ENCODE data around the gene ADAMTS7. TPM values are rescaled to one million over a fixed set of nuclear protein-coding genes. Genes with fewer than 3 reads are reported as not detected.
"Not testable (repeated sequence)": the region's sequence is repeated elsewhere in the genome, so short reads cannot be mapped to it uniquely, and the experiment has no call there.

The ADAMTS7 gene
- total and polyA plus RNA-seq, 2 donors (not counting 3 experiments of a cell fraction or from before 2014, with no cell fraction given) = 49.6 to 64.7 TPM

- H3K4me1 ChIP-seq (ENCODE audit: control insufficient read depth, extremely low read depth, insufficient read depth, low read length) = peaks cover 13% of the 10 kb centered on the region
- FAIRE-seq = no peak
- no peak overlapping the region for H3K9ac ChIP-seq (replicated peaks; ENCODE audit: extremely low read depth, insufficient read depth, low read length)
- DNase-seq (ENCODE audit: low read depth, low spot score) = no peak
- no peak overlapping the region for H3K4me3 ChIP-seq (replicated peaks in 1 of 3; ENCODE audit: insufficient read depth in 1 of 3, low read depth in 1 of 3, low read length in 3 of 3)
- H2AFZ ChIP-seq (ENCODE audit: low read depth, low read length) = no peak overlapping the region
- no peaks in the 10 kb centered on the region for H3K79me2 ChIP-seq (ENCODE audit: control insufficient read depth, insufficient read depth, low read length)
- H3K9me3 ChIP-seq (replicated peaks; ENCODE audit: control insufficient read depth, insufficient read depth, low read length) = no peaks in the 10 kb centered on the region
- no peaks in the 10 kb centered on the region for H3K36me3 ChIP-seq (ENCODE audit: control insufficient read depth in 2 of 2, extremely low read depth in 1 of 2, insufficient read depth in 2 of 2, low read length in 2 of 2)
- dilution Hi-C loops (cut with MboI; ENCODE audit: extremely low pct_ligation_motif_present, low sequenced_read_pairs) (no loop called here), intact Hi-C loops (cut with micrococcal nuclease) (no loop called here)
- no peaks in the 10 kb centered on the region for H4K20me1 ChIP-seq (replicated peaks; ENCODE audit: control insufficient read depth, extremely low read depth, insufficient read depth, low read length)
- ChIA-PET CTCF (interaction anchor here (1.2 kb wide), 1 partner anchor 15 kb away, joined by 3 read pairs; no protein-coding TSS in a partner anchor), POLR2A (no interaction called here)
- TF ChIP-seq GATA2 (IDR thresholded peaks at IDR 0.05; ENCODE audit: insufficient read depth, insufficient read length, low read depth, low read length) (no peak), EZH2 (IDR thresholded peaks at IDR 0.05; ENCODE audit: borderline replicate concordance, low read depth, low read length, severe bottlenecking) (no peak), CTCF (IDR thresholded peaks at IDR 0.05; ENCODE audit: extremely low read depth in 1 of 2, insufficient read depth in 1 of 2, low read depth in 1 of 2, low read length in 2 of 2) (no peak)
- no peaks in the 10 kb centered on the region for H3K27me3 ChIP-seq (ENCODE audit: control insufficient read depth in 2 of 2, insufficient read depth in 2 of 2, low read length in 2 of 2)
- no peak overlapping the region for H3K27ac ChIP-seq (ENCODE audit: insufficient read depth, low read depth, low read length)
- H3K4me2 ChIP-seq (ENCODE audit: insufficient read depth, low read length) = no peak overlapping the region
- no TSS peak for BruUV-seq (replicated peaks)
- H3K9me1 ChIP-seq (replicated peaks; ENCODE audit: control insufficient read depth, extremely low read depth, insufficient read depth, low read length) = no peaks in the 10 kb centered on the region
Observed at GRCh38 chr15:78766041-78766440, 45.2 kb downstream of the ADAMTS7 start.

GRCh38 chr15:78765154-78765860, 46.0 kb downstream of the ADAMTS7 start:
- intact Hi-C loops (cut with micrococcal nuclease); H3K4me2 ChIP-seq (ENCODE audit: insufficient read depth, low read length); dilution Hi-C loops (cut with MboI; ENCODE audit: extremely low pct_ligation_motif_present, low sequenced_read_pairs); BruUV-seq (replicated peaks); DNase-seq (ENCODE audit: low read depth, low spot score); H3K27ac ChIP-seq (ENCODE audit: insufficient read depth, low read depth, low read length); POLR2A ChIA-PET; H3K27me3 ChIP-seq (ENCODE audit: control insufficient read depth in 2 of 2, insufficient read depth in 2 of 2, low read length in 2 of 2); H3K79me2 ChIP-seq (ENCODE audit: control insufficient read depth, insufficient read depth, low read length); H3K36me3 ChIP-seq (ENCODE audit: control insufficient read depth in 2 of 2, extremely low read depth in 1 of 2, insufficient read depth in 2 of 2, low read length in 2 of 2); H3K9ac ChIP-seq (replicated peaks; ENCODE audit: extremely low read depth, insufficient read depth, low read length); FAIRE-seq; H3K9me1 ChIP-seq (replicated peaks; ENCODE audit: control insufficient read depth, extremely low read depth, insufficient read depth, low read length); H3K4me3 ChIP-seq (replicated peaks in 1 of 3; ENCODE audit: insufficient read depth in 1 of 3, low read depth in 1 of 3, low read length in 3 of 3); H4K20me1 ChIP-seq (replicated peaks; ENCODE audit: control insufficient read depth, extremely low read depth, insufficient read depth, low read length); H2AFZ ChIP-seq (ENCODE audit: low read depth, low read length); H3K9me3 ChIP-seq (replicated peaks; ENCODE audit: control insufficient read depth, insufficient read depth, low read length): not testable (repeated sequence)
- H3K4me1 ChIP-seq (ENCODE audit: control insufficient read depth, extremely low read depth, insufficient read depth, low read length) = peaks cover 15% of the 10 kb centered on the region
- CTCF ChIA-PET = interaction anchor here (1.2 kb wide), 1 partner anchor 14 kb away, joined by 3 read pairs; no protein-coding TSS in a partner anchor

GRCh38 chr15:78764340-78765153, 46.7 kb downstream of the ADAMTS7 start:
- dilution Hi-C loops (cut with MboI; ENCODE audit: extremely low pct_ligation_motif_present, low sequenced_read_pairs) = not testable (repeated sequence)

More at GRCh38 chr15:78764340-78765153, 46.7 kb downstream of the ADAMTS7 start:
- H3K4me3 ChIP-seq (replicated peaks in 1 of 3; ENCODE audit: insufficient read depth in 1 of 3, low read depth in 1 of 3, low read length in 3 of 3); CTCF ChIA-PET; H3K9me1 ChIP-seq (replicated peaks; ENCODE audit: control insufficient read depth, extremely low read depth, insufficient read depth, low read length); H3K9me3 ChIP-seq (replicated peaks; ENCODE audit: control insufficient read depth, insufficient read depth, low read length); FAIRE-seq; BruUV-seq (replicated peaks); H3K27ac ChIP-seq (ENCODE audit: insufficient read depth, low read depth, low read length); H3K36me3 ChIP-seq (ENCODE audit: control insufficient read depth in 2 of 2, extremely low read depth in 1 of 2, insufficient read depth in 2 of 2, low read length in 2 of 2); intact Hi-C loops (cut with micrococcal nuclease); H3K9ac ChIP-seq (replicated peaks; ENCODE audit: extremely low read depth, insufficient read depth, low read length); H3K27me3 ChIP-seq (ENCODE audit: control insufficient read depth in 2 of 2, insufficient read depth in 2 of 2, low read length in 2 of 2); H4K20me1 ChIP-seq (replicated peaks; ENCODE audit: control insufficient read depth, extremely low read depth, insufficient read depth, low read length); DNase-seq (ENCODE audit: low read depth, low spot score); H3K79me2 ChIP-seq (ENCODE audit: control insufficient read depth, insufficient read depth, low read length); H2AFZ ChIP-seq (ENCODE audit: low read depth, low read length); POLR2A ChIA-PET; H3K4me2 ChIP-seq (ENCODE audit: insufficient read depth, low read length): not testable (repeated sequence)
- H3K4me1 ChIP-seq (ENCODE audit: control insufficient read depth, extremely low read depth, insufficient read depth, low read length) = peaks cover 19% of the 10 kb centered on the region

Data from endothelial cell of umbilical vein (primary cell).